Hypothalamus (tissue), 51 donors: ENCODE results near the gene POLD2.

Experiments
- DNase-seq, 51 donors: peaks; one replicate each; lab custom pipeline; 2025; lab: John Stamatoyannopoulos, UW

POLD2 gene

GRCh38 chr7:44103923-44104859 is 19.2 kb downstream of the POLD2 start, which contains the start of gene AEBP1:
TSS of gene AEBP1 (plus strand) at chr7:44104345. CDS start at chr7:44104666, 321 bp downstream.
- DNase-seq = peak in 2 of 51 donors; percentile 20 to 36

- no peak for DNase-seq
Observed at GRCh38 chr7:44103566-44103922, 19.8 kb downstream of the POLD2 start.

GRCh38 chr7:44102846-44103565 is 20.3 kb downstream of the POLD2 start:
- no peak for DNase-seq

GRCh38 chr7:44101966-44102845 is 21.1 kb downstream of the POLD2 start:
- peak in 17 of 51 donors; percentile 7 to 70 (median 32) for DNase-seq

GRCh38 chr7:44101303-44101965 is 21.9 kb downstream of the POLD2 start:
- no peak for DNase-seq

- DNase-seq = peak in 10 of 51 donors; percentile 12 to 71 (median 38)
Observed at GRCh38 chr7:44100458-44101302, 22.7 kb downstream of the POLD2 start.

- DNase-seq = no peak
Observed at GRCh38 chr7:44099669-44100068, 23.7 kb downstream of the POLD2 start.

- DNase-seq = no peak
Observed at GRCh38 chr7:44098092-44099068, 25.0 kb downstream of the POLD2 start.

- no peak for DNase-seq
Observed at GRCh38 chr7:44097064-44097932, 26.1 kb downstream of the POLD2 start.

GRCh38 chr7:44096326-44096881 is 26.9 kb downstream of the POLD2 start:
- no peak for DNase-seq

- no peak for DNase-seq
Observed at GRCh38 chr7:44095781-44096180, 27.6 kb downstream of the POLD2 start.

- no peak for DNase-seq
Observed at GRCh38 chr7:44094883-44095592, 28.3 kb downstream of the POLD2 start.

GRCh38 chr7:44094365-44094764 is 29.0 kb downstream of the POLD2 start:
- no peak for DNase-seq

- no peak for DNase-seq
Observed at GRCh38 chr7:44093102-44093641, 30.2 kb downstream of the POLD2 start.
